HG03039 (cell line): ENCODE results near the gene MEG3.

Experiments
- ATAC-seq: cut with Tn5 transposase; IDR thresholded peaks from one replicate; pipeline ENCODE4 v1.9.1; 2021; ENCODE audit warnings: mild to moderate bottlenecking, moderate library complexity; ENCODE audit not compliant: unreplicated experiment

MEG3 gene

GRCh38 chr14:100909439-100909838 lies 83.5 kb downstream of the MEG3 start:
- no peak for ATAC-seq
